NCI-H1436 (cell line): ENCODE data around the gene RNF213.

Source experiments
- DNase-seq: peaks from one replicate; lab custom pipeline; 2025; lab: John Stamatoyannopoulos, UW

Gene RNF213

GRCh38 chr17:80419255-80419654 is 158.6 kb downstream of the RNF213 start:
- DNase-seq, result no peak

GRCh38 chr17:80421381-80422090 is 160.9 kb downstream of the RNF213 start:
- no peak for DNase-seq

GRCh38 chr17:80422276-80422675 is 161.6 kb downstream of the RNF213 start:
- DNase-seq, result no peak

GRCh38 chr17:80422981-80423380 is 162.3 kb downstream of the RNF213 start:
- DNase-seq, result no peak

- DNase-seq, result no peak
Measured at GRCh38 chr17:80423536-80424225, 163.0 kb downstream of the RNF213 start.

- DNase-seq, result no peak
Measured at GRCh38 chr17:80424261-80424660, 163.6 kb downstream of the RNF213 start.

- no peak for DNase-seq
Measured at GRCh38 chr17:80424878-80425765, 164.5 kb downstream of the RNF213 start.

GRCh38 chr17:80425835-80426426 is 165.3 kb downstream of the RNF213 start:
- no peak for DNase-seq

GRCh38 chr17:80426671-80427326 is 166.1 kb downstream of the RNF213 start:
- DNase-seq, result peak; percentile 79

- no peak for DNase-seq
Measured at GRCh38 chr17:80427366-80428282, 167.0 kb downstream of the RNF213 start.

GRCh38 chr17:80428363-80428762 is 167.7 kb downstream of the RNF213 start:
- no peak for DNase-seq

GRCh38 chr17:80428796-80429195 is 168.1 kb downstream of the RNF213 start:
- DNase-seq, result no peak

- no peak for DNase-seq
Measured at GRCh38 chr17:80429356-80430275, 169.0 kb downstream of the RNF213 start.

GRCh38 chr17:80430446-80431245 is 170.0 kb downstream of the RNF213 start:
- DNase-seq, result no peak

GRCh38 chr17:80431246-80432195 is 170.9 kb downstream of the RNF213 start:
- no peak for DNase-seq

GRCh38 chr17:80432350-80432955 is 171.8 kb downstream of the RNF213 start:
- no peak for DNase-seq

GRCh38 chr17:80432961-80433550 is 172.4 kb downstream of the RNF213 start:
- DNase-seq, result no peak
